ENCODE data around the gene MZF1.

MZF1 gene

DNA sequence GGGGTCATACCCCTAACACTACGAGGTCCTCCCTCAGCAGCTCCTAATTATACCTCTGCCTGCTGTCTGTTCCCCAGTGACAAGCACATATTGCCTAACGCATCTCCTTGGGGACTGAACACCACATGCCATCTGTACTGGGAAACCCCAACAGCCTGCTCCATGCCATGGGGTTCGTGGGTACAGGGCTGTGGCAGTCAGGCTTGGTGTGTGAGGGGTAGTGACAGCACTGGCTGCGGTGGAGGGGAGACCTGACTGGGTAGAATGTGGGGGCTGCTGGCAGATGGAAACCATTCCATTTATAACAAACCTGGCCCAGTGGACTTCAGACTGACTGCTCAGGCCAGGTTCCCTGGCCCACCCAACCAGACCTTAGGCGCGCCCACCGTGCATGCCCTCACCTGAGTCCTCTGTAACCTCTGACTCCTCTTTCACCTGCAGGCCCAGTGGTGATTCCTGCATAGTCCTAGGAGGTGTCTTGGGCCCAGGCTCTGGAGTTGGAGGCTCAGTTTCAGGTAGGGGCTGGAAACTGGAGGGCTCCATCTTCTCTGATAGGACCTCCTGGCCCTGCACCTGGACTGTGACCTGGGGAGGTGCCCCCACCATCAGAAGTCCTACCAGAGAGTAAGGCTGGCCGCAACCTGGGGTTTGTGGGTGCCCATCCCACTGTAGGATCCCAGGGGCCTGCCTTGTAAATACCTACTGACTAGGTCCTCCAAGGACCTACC lies 3.0 kb downstream of the MZF1 start:
- no peak for DNase-seq

DNA sequence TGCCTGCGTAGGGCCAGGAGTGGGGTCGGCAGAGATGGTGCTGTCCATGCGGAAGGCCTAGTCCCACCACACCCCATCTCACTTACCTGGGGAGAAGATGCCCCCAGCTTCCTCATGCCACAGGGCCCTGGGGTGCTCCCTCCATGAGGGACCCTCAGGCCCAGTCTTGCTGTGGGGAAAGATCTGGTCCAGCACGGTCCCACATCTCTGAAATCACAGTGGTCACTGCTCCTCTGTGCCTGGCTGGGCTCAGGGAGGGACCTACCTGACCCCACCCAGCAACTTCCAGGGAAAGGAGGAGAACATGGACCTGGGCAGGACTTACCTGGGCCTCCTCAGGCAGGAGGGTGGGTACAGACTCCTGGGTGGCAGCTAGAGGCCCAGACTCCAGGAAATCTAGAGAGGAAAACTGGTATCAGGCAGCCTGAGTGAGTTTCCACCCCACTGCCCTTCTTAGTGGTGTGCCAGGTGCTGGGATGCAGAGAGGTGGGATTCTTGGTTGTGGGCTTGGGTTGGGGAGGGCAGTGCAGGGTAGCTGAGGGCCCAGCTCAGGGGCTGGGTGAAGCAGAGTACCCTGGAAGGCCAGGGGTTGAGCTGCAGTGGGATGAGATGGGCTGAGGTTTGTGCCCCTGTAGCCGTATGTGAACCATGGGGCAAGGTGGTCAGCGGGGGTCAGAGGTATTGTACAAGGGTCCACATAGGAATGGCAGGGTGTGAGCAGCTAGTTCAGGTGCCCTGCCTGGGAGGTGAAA lies 3.8 kb downstream of the MZF1 start:
- DNase-seq: no peak

DNA sequence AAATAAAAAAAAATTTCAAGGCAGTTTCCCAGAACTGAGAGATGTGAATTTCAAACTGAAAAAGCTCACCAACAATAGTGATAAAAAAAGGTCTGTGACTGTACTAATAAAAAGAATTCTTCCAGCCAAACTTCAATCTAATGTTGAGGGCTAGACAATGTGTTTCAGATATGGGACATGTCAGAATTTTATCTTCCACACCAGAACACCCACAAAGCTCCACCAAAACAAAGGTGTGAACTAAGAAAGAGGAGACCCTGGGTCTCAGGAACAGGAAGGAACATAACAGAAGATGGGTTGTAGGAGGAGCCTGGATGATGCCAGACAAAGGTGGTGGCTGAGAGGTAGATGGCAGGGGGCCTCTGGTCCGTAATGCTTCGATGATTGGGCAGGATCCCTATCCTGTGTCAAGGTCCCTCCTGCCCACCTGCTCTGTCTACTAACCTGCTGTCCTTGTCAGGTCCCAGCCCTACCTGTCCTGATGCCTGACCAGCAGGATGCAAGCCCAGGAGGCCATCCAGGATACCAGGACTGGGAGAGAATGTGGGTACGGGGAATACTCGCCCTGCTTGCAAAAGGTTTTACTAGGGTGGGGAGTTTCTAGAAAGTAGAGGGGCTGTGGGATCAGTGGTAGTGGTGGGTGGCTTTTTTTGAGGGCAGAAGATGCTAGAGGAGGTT lies 4.5 kb downstream of the MZF1 start:
- DNase-seq: no peak

DNA sequence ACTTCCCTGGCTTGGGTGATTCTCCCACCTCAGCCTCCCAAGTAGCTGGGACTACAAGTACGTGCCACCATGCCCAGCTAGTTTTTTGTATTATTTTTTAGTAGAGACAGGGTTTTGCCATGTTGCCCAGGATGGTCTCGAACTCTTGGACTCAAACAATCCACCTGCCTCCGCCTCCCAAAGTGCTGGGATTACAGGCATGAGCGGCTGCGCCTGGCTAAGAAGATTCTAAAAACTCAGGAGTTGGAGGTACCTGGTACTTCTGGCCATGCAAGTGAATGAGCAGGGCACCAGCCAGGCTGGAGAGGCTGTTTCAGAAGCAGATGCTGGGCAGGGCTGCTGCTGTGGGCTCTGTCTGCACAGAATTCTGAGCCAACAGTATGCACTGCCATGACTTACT lies 6.1 kb downstream of the MZF1 start:
- DNase-seq: no peak

DNA sequence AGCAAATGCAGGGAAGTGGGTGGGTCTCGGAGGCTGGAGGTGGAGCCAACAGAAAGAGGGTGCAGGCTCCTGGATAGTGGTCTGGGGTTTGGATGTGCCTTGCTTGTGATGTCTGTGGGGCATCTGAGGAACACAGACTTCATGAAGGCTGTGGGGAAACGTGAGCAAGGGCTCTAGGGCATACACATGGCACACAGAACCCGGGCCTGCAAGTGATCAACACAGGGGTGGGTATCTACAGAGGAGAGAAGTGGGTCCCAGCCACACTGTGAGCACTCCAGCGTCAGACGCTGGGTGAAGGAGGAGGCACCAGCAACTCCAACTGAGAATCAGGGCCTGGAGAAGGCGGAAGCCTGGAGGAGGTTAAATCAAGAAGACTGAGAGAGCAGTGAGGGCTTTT lies 9.3 kb downstream of the MZF1 start:
- no peak for DNase-seq

DNA sequence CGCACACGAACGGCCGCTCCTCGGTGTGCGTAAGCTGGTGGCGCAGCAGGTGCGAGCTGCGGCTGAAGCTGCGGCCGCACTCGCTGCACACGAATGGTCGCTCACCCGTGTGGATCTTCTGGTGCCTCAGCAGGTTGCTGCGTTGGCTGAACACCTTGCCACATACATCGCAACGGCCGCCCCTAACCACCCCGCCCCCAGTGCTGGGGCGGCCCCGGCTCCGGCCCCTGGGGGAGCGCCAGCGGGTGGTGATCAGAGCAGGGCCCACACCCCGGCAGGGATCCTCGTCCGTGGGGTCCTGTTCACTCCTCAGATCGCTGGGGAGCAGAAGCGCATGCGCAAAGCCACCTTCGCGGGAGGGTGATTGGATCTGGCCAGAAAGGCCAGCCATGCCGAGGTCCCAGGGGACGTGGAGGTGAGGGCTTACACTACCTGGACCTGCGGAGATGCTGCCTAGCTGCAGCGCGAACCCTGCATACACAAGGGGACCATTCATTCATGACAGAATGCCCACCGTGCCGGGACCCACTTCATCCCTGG lies 10.0 kb downstream of the MZF1 start:
- no peak for DNase-seq

DNA sequence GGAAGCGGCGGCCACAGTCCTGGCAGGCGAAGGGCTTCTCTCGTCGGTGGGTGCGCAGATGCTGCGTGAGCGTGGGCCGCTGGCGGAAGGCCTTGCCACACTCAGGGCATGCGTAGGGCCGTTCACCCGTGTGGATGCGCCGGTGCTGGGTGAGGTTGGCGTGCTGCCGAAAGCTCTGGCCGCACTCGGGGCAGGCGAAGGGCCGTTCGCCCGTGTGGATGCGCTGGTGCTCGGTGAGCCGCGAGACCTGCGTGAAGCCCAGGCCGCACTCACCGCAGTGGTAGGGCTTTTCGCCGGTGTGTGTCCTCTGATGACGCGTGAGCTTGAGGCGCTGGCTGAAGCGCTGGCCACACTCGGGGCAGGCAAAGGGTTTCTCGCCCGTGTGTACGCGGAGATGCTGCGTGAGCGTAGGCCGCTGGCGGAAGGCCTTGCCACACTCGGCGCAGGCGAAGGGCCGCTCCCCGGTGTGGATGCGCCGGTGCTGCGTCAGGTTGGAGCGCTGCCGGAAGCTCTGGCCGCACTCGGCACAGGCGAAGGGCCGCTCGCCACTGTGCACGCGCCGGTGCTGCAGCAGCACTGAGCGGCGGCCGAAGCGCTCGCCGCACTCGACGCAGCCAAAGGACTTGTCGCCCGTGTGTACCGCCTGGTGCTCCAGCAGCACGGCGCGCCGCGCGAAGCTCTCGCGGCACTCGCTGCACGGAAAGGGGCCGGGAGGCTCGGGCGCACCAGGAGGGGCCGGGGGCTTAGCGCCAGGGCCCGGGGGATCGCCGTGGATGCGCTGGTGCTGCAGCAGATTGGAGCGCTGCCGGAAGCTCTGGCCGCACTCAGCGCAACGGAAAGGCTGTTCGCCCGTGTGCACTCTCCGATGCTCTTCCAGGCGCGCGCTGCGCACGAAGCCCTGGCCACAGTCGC lies 10.8 kb downstream of the MZF1 start:
- no peak for DNase-seq

DNA sequence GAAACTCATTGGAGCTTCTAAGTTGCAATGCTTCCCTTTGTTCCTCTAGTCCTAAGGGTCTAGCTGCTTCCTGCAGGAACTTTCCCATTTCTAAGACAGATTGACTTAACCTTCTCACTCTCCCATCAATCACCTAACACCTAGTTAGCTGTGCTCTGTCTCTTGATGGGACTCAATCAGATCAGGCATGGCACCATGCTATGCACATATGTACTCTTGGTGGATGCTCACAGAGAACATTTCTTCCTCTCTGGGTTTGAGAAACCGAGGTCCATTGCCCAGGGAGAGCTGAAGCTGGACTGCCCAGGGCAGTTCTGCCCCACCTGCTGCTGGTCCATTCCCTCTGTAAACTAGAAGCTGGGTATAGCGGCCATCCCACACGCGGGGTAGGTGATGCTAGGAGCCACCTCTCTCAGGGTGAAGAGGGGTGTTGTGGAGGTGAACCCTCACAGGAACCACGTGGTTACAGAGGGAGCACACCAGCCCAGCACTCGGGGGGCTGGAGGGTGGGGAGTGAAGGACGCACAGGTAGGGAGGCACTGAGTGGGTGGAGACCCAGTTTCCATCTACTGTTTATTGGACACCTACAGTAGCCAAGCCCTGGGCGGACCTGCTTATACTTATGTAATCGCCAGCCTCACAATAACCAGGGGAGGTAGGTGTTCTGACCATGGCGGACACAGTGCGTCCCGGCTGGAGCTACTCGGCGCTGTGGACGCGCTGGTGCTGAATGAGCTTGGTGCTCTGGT lies 11.6 kb downstream of the MZF1 start:
- no peak for DNase-seq

DNA sequence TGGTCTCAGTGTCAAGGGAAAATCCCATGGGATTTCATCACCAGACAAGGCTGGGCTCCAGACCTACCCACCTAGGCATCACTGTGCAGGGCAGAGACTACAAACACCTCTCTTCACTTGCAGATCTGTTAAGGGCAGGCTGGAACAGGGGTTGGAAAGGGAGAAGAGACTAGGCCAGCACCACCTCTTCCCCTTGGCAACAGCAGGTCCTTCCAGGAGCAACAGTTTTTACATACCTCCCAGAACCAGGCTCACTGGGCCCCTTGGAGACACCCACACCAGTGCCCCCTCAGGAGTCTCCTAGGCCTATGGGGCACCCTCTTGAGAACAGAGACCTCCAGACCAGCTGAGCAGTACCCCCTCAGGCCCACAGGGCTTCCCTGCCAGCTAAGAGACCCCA lies 12.2 kb downstream of the MZF1 start:
- no peak for DNase-seq

DNA sequence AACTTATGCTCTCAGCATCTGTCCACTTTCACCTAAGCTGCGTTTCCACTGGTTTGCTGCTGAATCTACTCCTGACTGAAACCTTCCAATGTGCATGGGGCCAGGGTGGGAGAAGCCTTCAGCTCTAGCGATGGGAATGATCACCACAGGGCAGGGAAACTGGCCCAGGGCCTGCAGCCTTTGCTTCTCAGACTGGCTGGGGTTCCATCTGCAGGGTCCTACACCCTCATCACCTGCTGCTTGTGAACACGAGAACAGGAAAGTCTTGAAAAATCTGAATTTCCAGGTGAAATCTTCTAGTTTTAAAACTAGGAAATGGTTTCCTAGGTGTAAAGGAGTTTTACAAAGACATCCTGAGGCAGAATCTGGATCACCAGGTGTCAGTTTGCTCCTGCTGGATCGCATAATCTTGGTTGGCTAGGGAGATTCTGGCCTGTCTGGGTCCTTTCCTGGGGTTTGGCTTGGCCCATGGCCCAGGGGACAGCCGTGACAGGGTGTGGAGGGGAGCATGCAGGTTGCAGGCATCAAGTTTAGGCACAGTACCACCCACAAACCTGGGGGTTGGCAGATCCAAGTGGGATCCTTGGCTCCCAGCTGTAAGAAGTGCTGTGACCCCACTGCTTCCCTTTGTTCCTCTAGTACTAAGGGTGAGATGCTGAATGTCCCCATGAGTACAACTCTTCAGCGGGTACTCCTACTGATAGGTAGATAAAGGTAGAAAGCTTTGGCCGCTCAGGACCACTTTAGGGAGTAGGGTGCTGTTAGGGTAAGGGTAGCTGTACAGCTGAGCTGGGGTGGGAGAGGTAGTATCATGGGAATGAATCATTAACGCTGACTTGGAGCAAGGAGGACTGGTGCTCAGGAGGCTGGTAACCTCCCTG lies 12.9 kb downstream of the MZF1 start:
- DNase-seq: no peak

DNA sequence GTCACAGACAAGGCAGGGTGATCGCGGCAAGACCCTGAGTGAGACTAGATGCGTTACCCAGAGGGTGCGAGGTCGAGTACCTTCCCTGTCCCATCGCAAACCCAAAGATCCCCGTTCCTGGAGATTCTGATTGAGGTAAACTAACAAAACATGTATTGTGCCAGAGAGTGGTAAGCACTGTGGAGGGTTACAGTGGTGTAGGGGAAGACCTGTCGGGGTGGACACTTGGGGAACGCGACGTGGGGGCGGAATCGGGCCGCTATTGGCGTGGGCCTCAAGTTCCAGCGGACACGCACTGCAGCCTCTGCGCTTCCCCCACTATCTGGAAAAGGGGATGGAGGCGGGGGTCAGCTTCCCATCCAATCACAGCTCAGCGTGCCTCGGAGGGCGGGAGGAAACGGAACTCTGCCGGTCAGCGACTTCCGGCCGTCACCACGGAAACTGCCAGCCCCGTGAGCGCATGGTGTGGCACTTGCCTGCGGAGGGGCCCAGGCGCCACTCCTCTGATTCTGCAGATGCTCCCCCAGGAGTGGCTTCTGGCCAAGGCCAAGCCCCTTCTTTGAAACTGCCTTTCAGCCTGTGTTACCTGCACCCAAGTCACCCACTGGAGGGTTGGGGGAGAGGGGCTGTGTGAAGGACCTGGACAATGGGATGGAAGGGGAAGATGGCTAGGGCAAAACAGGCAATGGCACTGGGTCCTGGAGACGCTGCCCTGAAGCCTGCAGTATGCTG lies 13.7 kb downstream of the MZF1 start:
- no peak for DNase-seq

DNA sequence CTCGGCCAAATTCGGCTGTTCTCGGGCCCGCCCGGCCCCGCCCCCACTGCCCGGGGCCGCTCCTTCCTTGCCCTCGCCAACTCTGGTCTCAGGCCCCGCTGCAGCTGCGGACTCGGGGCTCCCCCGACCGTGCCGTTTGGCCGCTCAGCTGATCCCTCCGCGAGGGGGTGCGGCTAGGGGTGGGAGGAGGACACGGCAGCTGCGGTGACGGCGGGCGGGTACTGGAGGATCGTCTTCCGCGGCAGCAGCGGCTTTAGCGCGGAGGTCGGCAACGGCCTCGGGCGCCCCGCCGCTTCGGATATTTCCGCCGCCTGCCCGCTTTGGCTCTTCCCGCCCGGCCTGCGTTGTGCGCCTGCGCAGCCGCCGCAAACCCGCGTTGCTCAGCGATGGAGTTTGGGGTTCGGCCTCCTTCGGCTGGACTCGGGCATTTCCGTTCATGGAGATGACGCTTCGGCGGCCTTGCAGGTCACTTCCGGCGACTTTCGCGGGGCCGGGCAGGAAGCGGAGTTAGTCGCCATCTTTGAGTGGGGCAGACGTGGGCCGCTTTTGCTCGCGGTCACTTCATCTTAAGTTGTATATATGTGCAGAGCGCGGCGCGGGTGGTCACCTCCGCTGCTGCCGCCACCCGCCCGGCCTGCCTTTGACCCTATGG lies 14.4 kb downstream of the MZF1 start:
- no peak for DNase-seq

DNA sequence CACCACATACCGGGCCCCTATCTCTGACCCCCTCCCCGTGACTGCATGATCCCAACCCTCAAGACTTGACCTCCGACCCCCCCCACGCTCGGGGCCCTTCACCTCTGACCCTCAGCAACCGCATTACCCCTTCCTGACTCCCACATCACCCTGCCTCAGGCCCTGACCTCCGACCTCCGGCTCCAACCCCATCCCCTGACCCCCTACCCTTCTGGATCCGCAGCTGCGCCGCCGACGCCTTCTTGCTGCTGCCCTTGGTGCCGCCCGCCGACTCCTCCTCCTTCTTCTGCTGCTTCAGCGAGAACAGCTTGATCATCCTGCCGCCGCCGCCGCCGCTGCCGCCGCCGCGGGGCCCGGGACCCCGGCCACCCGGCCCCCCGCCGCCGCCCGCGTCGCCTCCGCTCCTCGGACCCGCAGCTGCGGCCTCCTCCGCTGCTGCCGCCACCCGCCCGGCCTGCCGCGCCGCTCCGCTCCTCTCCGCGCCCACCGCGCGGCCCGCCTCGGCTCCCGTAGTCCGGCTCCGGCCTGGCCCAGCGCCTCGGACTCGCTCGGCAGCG lies 15.0 kb downstream of the MZF1 start, which contains the start of gene UBE2M:
TSS of gene UBE2M (minus strand) at position 546 of the 557 bp plus-strand sequence. CDS start at position 316, 230 bp downstream.
- no peak for DNase-seq

DNA sequence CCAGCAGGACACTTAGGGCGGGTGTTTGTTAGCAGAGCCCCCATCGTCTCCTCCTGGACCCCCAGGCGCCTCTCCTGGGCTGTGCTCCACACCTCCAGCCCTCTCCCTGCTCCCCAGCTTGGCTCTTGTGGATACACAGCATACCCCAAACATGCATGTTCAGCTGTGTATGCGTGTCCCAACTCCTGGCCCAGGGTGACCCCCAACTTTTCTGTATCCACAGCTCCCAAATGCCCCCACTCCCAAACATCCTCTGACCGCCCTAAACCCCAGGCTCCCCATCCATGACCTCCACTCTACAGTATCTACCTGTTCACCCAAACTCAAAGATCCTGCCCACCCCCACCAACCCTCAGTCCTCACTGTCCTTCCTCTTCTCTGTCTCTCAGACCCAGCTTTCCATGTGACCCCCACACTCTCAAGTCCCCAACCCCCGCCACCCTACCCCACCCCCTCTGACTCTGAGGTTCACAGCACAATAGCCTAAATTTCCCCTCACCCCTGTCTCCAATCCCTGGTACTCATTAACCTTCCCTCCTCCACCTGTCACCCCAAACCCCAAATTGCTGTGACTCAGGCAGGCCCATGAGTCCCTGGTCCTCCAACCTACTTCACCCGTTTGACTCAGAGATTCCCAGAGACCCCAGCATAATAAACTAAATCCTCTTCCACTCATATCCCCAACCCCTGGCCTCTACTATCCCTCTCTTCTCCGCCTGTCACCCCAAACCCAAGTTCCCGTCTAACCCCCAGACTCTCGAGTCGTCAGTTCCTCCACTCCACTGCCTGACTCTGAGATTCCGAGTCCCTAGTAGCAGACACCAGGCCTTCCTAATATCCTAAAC lies 15.7 kb downstream of the MZF1 start:
- DNase-seq: no peak

DNA sequence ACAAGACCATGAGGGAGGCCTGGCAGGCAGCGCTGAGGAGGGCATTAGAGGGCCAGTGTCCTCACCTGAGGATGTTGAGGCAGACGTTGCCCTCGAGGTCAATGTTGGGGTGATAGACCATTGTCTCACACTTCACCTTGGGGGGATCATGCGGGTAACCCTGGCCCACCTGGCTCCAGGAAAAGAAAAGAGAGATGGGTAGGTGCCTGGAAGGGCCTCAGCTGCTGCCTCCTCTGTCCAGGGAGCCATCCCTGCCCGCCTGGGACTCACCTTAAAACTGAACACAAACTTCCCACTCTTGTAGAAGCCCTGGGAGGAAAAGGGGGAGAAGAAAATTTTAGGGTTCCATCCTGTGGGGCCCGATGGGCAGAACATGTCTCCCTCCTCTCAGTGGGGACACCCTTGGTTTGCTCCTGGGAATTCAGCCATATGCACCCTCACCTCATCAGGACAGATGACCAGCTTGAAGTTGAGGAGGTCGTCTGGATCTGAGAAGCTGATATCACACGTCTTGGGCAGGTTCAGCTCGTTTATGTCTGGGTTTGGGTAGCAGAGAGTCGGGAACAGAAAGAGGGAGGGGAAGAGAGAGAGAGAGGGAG lies 16.4 kb downstream of the MZF1 start:
- DNase-seq: no peak

DNA sequence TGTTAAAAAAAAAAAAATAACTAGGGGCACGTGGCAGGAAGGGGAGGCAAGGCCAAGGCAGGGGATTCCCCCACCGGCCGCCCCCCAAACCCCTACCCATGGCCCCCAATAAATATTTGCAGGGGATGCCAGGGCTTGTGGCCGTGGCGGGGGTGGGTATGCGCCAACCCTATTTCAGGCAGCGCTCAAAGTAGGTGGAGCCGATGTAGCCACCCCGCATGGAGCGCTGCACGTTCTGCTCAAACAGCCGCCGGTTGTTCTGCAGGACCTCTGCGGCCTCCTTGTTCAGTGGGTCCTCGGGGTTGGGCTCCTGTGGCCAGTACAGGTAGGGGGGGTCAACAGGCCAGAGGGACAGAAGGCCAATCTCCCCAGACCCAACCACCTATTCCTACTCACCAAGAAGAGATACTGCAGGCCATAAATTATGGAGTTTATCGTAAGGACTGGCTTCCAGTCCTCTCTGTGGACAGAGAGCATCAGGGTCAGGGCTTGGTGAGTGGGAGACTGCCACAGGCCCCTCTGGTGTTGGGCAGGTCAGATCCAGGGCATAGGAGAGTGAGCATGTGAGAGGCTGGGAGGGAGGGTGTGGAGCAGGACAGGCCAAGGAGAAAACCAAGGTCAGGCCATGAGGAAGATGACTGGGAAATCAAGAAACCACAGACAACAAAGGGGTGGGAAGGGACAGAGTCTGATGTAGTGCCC lies 17.1 kb downstream of the MZF1 start:
- DNase-seq: no peak

DNA sequence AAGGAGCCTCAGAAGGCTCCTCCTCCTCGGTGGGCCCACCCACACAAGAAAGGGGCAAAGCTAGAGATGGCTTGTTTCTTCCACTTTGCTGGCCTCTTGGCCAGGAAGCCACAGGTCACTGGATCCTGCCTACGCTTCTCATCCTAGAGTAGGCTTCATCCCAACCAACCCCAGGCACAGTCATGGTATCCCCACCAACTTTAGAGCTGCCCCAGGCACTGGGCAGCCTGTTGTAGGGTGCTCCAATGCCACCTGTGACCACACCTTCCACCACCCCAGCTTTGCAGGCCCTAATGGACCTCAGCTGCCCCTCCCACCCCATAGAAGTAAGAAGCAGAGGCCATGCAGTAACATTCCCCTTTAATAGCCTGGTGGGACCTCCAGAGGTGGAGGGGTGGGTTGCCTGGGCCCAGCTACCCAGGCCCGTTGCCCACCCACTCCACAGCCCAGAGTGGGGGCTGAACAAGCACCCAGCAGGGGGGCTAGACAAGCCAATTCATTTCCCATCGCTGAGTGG lies 17.7 kb downstream of the MZF1 start:
- no peak for DNase-seq

All from stimulated activated naive CD4-positive, alpha-beta T cell (primary cell).